Left cardiac atrium (tissue), 4 donors: ENCODE measurements around the gene PANX2. TPM values are rescaled to one million over a fixed set of nuclear protein-coding genes. Genes with fewer than 3 reads are reported as not detected.
"Not testable (repeated sequence)": the region's sequence is repeated elsewhere in the genome, so short reads cannot be mapped to it uniquely, and the experiment has no call there.

Source experiments
- ATAC-seq, 2 donors: fragments of 200-7000 bp; cut with Tn5 transposase; one replicate each; pipeline ENCODE4 v1.9.1; 2020; ENCODE audit warnings: mild to moderate bottlenecking in 2 of 2, moderate library complexity in 2 of 2
- DNase-seq: peaks from one replicate; pipeline ENCODE4 v3.0.0-alpha.2; 2020
- intact Hi-C, 2 donors: fragments of 100-400 bp; cut with DNase I; formaldehyde crosslinking; loops; one replicate each; pipeline versions ENCODE4 v1.14.1 to v1.15.1; 2022 to 2023
- total RNA-seq, 2 donors: library from RNA; stranded (reverse); fragmentation: NEBNext Ultra II Directional; extraction: Animal tissue kit (Norgen Biotek cat#: 25700); gene quantifications; one replicate each; pipeline ENCODE4 v1.2.1, GENCODE V29; 2021
- donor health status: DM: no; HTN: yes; CAD: no.
- donor health status: DM: no; HTN: yes; CAD: no; lungs with severe emphysema.
- donor health status: DM: yes; HTN: yes; CAD: no.
- donor health status: Dilated cardiomyopathy.

Gene PANX2
- total RNA-seq, 2 donors from 2014 or later, result 0.89 to 1.1 TPM

DNA sequence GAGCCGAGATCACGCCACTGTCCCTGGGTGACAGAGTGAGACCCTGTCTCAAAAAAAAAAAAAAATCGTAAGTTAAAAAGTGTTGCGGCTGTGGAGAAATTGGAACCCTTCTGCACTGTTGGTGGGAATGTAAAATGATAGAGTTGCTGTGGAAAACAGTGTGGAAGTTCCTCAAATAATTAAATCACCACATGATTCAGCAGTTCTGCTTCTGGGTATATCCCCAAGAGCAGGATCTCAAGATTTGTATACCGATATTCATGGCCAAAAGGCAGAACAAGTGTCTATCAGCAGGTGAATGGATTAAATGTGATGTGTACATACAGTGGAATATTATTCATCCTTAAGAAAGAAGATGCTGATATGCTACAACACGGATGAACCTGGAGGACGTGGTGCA lies 34.0 kb downstream of the PANX2 start:
- intact Hi-C loops, result no loop called here
- ATAC-seq (no peak), DNase-seq (no peak)

DNA sequence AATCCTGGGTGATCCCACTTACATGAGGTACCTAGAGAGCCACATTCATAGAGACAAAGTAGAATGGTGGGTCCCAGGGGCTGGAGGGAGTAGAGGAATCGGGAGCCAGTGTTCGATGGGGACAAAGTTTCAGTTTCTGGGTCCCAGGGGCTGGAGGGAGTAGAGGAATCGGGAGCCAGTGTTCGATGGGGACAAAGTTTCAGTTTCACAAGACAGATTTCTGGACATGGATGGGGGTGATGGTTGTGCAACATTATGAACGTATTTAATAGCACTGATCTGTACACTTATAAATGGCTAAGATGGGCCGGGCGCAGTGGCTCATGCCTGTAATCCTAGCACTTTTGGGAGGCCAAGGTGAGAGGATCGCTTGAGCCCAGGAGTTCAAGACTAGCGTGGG lies 34.5 kb downstream of the PANX2 start:
- ATAC-seq, intact Hi-C loops, DNase-seq: not testable (repeated sequence)

DNA sequence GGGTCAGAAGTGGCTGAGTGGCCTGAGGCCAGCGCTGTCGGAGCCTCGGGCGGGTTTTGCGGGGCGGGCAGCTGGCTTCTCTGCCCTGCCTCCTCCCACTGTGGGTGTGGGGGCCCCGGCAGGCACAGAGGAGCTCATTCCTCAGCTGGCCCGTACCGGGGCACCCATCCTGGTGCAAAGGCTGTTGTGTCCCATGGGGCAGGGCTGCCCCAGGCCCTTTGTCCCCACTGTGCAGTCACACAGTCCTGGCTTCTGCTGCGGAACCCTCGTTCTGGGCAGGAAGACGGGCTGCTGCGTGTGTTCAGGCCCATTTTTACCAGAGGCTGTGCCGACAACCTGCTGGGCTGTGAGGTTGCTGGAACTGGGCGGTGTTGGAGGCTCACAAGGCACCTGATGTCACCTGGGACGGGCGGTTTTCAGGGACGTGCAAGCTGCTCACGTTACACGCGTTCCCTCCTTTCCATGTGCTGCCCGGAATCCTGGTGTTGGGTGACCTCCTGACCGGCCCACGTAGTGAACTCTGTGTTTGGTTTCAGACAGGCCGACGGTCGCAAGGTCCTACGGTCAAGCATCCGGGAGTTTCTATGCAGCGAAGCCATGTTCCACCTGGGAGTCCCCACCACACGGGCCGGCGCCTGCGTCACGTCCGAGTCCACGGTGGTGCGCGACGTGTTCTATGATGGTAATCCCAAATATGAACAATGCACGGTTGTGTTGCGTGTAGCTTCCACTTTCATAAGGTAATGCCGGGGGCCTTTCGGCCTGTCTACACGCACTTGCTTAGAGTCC lies 35.4 kb downstream of the PANX2 start:
- intact Hi-C loops, result no loop called here
- DNase-seq (no peak), ATAC-seq (no peak)

DNA sequence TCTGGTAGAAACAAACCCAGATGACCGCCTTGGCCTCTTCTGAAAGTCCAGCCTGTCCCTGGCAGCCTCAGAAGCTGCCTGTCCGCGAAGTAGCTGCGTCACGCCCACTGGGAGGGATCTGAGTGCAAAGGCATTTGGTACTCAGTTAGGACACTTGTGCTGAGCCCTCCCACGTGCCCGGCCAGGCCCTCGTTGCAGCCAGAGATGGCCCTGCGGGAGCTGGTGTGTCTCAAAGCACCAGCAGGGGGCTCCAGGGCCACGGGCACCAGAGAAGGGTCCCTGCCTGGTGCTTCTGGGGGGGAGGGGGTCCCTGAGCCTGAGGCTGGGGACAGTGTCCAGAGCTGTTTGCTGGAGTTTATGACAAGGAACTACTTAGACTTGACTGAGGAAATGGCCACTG lies 36.1 kb downstream of the PANX2 start:
- intact Hi-C loops, result no loop called here
- ATAC-seq (peak; percentile 67 to 91), DNase-seq (peak; percentile 82)

DNA sequence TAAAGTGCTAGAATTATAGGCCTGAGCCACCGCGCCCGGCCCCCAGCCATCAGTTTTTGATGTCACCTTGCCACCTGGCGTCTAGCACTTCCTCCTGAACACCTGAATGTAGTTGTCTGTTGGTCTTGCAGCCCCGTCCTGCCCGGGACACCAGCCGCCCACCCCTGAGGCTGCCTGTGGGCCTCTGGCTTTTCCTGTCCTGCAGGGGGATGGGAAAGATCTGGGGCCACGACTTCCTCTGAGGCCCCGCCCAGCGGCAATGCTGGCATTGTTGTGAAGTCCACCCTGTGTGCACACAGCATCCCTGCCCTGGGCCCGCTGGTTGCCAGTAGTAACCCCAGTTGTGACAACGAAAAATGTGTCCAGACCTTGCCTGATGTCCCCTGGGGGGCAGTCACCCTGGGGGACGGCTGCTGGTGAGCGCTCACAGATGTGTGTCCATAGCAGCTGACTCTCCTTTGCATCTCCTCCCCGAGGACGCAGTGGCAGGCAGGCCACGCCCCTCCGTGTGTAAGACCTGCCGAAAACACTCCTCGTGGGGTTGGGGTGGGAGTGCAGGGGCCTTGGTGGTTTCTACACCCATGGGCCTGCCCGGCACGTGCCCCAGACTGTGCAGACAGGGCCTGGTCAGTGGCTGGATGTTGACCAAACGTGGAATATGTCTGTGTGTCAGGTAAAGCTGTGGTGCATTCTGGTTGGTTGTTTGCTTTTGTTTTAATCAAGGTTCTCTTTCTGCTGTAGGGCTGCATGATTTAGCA lies 37.0 kb downstream of the PANX2 start:
- intact Hi-C loops, result no loop called here
- no peak for ATAC-seq
- peak; percentile 48 for DNase-seq

DNA sequence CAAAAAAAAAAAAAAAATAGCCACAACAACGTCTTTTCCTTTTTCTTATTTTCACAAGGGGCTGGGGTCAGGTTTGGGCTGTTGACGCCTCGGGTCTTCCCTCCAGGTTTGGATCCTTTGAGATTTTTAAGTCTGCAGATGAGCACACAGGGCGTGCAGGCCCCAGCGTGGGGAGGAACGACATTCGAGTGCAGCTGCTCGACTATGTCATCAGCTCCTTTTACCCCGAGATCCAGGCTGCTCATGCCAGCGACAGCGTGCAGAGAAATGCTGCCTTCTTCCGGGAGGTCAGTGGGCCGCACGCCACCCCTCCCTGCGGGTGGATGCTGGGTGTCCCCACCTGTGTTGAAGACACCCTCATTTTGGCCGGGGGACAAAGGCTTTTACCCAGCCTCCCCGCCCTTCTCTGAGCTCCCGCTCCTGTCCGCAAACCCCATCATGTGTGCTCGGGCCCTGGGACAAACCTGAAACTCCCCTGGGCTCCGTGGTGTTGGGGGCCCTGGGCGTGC lies 38.0 kb downstream of the PANX2 start:
- no peak for ATAC-seq
- intact Hi-C loops, result no loop called here
- no peak for DNase-seq

DNA sequence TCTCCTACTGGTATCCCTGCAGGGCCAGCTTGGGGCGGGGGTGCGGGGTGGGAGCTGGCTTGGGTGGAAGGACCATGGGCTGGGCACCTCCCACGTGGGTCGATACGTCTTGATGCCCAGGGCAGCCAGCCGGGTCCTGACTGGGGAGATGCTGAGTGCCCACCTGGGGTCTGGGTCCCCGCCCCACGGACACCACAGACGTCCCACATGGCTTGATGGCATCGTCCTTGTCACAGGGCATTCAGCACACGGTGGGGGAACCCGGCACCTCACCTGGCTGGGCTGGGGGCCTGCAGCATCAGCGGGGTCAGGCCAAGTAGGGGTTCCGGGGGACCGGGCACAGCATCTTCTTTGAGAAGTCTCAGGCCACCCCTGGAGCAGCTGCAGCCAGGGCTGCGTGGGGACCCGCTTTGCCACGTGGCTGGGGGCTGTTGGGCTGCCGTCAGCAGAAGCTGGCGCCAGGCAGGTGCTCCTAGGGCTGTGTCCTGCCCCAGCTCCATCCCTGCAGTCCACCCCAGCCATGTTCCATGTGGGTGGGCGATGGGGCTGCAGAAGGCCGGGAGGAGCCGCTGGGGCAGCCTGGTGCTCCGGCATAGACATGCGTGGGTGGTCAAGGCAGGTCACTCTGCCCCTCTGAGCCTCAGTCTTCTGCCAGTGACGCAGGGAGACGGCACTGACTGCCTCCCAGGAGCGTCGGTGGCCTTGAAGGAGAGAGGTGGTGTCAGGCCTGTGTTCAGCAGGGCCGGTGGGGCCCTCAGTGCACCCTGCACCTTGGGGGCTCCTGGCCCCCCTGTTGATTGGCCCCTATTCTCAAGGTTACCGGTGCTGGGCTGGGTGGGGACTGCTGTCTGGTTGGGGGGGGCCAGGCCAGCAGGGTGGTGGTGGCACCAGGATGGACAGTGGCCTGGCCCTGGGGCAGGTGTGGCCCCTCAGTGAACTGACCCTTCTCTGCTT lies 38.7 kb downstream of the PANX2 start:
- DNase-seq (no peak), ATAC-seq (peak in 1 of 2 donors; percentile 9)
- intact Hi-C loops, result no loop called here

DNA sequence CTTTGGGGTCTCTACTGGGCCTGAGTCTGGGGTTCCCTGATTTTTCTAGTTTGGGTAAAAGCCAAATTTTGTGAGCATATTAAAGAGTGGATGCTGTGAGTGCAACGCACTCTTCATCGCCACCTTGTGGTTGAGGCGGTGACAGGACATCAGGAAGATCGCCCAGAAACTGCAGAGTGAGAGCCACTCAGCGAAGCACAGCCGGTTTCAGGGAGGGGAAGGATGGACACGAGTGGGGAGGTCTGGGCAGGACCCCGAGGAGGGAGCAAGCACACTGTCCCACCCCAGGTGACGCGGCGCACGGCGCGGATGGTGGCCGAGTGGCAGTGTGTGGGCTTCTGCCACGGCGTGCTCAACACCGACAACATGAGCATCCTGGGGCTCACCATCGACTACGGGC lies 39.4 kb downstream of the PANX2 start:
- ATAC-seq (peak; percentile 27 to 41), DNase-seq (peak; percentile 73)
- intact Hi-C loops, result loop anchor here (2.0 to 5.0 kb wide), 2 partner anchors 61 to 63 kb away; no protein-coding TSS in a partner anchor

DNA sequence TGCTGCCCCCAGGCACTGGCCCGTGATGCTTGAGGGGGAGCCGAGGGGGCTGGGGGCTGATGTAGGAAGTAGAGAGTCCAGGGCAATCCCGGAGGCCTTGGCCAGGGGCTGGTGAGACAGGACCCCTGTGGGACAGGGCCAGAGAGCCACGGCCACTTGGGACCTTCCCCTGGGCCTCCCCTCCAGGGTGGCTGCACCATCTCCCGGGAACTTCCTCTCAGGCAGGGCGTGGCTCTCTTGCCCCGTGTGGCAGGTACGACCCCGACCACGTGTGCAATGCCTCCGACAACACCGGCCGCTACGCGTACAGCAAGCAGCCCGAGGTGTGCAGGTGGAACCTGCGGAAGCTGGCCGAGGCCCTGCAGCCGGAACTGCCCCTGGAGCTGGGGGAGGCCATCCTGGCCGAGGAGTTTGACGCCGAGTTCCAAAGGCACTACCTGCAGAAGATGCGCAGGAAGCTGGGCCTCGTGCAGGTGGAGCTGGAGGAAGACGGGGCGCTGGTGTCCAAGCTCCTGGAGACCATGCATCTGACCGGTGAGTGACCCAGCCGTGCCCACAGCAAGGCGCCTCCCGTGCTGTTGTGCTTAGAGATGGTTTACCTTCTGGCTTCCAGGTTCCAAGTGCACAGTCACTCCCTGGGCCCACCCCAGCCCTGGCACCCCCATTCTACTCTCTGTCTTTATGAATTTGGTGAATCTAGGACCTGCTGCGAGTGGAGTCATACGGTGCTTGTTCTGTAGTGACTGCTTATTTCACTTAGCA lies 40.0 kb downstream of the PANX2 start:
- ATAC-seq, result no peak
- intact Hi-C loops, result loop anchor here (2.0 to 5.0 kb wide), 2 partner anchors 62 to 63 kb away; no protein-coding TSS in a partner anchor
- no peak for DNase-seq

DNA sequence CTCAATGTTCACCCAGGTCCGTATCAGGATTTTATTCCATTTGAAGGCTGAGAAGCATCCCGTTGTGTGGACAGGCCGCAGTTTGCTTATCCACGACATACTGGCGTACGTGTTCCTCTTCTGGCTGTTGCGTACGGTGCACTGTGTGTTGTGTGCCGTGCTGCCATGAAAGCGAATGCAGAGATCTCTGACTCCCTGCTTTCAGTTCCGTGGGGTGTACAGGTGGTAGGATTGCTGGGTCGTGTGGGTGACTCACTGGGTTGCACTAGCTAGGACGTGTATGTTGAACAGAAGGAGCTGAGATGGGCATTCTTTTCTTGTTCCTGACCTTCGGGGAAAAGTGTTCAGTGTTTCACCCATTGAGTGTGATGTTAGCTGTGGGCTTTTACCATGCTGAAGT lies 40.6 kb downstream of the PANX2 start:
- ATAC-seq (no peak), DNase-seq (no peak)
- intact Hi-C loops, result loop anchor here (2.0 to 5.0 kb wide), 2 partner anchors 62 to 64 kb away; no protein-coding TSS in a partner anchor

DNA sequence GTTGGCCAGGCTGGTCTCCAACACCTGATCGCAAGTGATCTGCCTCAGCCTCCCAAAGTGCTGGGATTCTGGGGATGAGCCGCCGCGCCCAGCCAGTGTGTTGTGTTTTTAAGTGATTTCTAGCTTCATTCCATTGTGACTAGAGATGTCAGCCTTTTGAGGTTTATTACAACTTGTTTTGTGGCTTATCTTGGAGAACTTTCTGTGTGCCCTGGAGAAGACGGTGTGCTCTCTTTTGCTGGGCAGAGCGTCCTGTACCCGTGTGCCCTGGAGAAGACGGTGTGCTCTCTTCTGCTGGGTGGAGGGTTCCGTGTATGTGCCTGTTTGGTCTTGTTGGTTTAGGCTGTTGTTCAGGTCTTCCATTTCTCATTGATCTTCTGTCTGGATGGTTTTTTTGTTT lies 42.7 kb downstream of the PANX2 start:
- DNase-seq (no peak), ATAC-seq (no peak)
- intact Hi-C loops, result loop anchor here in 1 of 2 donors (5.0 kb wide), 1 partner anchor 66 kb away; no protein-coding TSS in a partner anchor

DNA sequence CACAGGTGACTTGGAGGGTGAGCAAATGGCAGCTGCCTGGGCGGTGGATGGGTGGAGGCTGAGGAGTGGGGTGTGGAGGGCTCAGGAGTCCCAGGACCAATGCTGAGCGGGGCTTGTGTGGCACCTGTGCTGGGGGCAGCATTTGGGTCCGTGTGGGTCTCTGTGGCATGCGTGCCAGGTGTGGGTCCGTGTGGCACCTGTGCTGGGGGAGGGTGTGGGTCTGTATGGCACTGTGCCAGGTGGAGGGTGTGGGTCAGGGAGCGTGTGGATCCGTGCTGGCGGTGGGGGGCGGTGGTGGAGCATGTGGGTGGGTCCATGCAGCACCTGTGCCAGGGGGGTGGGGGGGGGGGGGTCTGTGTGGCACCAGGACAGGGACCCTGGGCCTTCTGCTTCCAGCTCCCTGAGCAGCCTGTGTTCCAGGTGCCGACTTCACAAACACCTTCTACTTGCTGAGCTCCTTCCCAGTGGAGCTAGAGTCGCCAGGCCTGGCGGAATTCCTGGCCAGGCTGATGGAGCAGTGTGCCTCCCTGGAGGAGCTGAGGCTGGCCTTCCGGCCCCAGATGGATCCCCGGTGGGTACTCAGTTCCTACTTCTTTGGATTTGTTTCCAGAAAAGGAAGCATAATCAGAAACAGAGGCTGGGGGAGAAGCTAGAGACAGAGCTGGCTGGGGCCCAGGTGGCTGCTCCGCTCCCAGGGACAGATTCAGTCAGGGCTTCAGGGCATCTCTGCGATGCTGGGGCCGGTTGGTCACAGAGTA lies 44.9 kb downstream of the PANX2 start:
- DNase-seq, result peak; percentile 38
- ATAC-seq, result no peak
- intact Hi-C loops, result no loop called here

DNA sequence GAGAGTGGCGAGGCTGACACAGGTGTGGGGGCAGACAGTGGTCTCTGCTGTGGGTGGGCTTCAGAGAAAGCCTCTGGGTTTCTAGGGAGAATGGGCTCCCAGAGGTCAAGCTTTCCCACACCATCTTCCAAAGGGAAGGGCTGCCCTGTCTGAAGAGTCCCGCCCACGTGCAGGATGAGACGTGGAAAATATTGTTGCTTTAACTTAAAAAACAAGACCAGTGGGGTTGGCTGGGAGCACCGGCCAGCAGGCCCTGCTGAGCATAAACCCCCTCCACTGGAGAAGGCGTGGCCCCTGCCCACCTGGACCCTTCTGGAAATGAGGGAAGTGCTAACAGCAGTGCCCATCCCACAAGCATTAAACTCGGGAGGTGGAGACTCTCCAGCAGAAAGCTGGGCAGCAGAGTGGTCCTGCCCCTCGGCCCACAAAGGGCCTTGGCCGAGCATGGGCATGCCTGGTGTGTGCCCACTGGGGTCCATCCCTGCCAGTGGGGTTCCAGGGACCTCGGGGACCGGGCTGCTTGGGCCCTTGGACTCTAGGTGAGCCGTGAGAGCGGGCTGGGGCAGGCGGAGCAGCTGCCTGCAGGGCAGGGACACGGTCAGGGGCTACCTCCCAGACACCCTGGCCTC lies 45.6 kb downstream of the PANX2 start:
- intact Hi-C loops, result no loop called here
- DNase-seq, result no peak

DNA sequence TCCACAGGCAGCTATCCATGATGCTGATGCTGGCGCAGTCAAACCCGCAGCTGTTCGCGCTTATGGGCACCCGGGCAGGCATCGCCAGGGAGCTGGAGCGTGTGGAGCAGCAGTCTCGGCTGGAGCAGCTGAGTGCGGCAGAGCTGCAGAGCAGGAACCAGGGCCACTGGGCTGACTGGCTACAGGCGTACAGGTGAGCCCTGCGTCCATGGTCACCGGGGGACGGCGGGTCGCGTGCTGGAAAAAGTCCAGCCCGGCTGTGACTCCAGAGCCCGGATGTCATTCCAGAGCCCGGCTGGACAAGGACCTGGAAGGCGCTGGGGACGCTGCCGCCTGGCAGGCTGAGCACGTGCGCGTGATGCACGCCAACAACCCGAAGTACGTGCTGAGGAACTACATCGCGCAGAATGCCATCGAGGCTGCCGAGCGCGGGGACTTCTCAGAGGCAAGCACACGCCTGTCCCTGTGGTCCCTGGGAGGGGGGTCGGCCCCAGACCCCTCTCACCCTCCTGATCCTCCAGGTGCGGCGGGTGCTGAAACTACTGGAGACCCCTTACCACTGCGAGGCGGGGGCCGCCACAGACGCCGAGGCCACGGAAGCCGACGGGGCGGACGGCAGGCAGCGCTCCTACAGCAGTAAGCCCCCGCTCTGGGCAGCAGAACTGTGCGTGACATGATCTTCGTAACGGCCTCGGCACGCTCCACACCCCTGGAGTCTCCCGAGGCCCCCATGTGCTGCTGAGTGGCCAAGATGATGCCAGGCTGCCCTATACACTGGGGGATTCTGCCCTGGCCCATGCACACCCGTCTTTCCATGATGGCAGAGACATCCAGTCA lies 46.4 kb downstream of the PANX2 start:
- DNase-seq (no peak), ATAC-seq (no peak)

More for the DNA sequence above, 45.6 kb downstream of the PANX2 start:
- no peak for ATAC-seq

DNA sequence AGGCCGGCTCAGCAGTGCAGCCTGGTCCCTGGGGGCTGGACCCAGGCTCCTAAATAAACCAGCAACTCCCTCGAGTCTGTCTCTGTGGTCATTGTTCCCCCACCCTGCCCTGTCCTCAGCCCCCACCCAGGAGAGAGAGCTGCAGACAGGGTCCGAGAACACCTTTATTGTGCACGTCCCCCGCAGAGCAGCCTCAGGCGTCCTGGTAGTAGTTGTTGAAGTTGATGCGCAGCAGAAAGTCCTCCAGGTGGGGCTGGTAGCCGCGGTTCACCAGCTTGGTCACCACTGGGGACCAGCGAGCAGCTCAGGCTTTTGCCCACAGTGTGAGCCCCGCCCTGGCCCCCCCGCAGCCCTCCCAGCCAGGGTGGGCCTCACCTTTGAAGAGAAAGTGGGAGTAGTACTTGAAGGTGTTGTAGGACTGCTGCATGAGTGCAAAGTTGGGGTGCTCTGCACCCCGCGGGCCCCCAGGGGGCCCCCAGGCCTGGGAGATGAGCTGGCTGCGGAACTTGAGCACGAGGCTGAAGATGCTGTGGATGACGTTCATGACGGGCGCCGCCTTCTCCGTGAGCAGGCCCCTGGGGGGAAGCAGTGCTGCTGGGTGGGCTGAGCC lies 47.1 kb downstream of the PANX2 start:
- intact Hi-C loops, result no loop called here
- no peak for DNase-seq
- ATAC-seq, result no peak

More for the DNA sequence above, 46.4 kb downstream of the PANX2 start:
- intact Hi-C loops, result no loop called here
